Muscle layer of colon (tissue), 2 donors: ENCODE data around the gene MAN1B1.

Experiments
- H3K27ac ChIP-seq: one replicate; pipeline ENCODE4 v1.7.0; 2013; ENCODE audit warnings: low read depth, mild to moderate bottlenecking, low read length, moderate library complexity
- H3K27me3 ChIP-seq, 2 donors: one replicate each; pipeline ENCODE4 v1.7.0; 2013; ENCODE audit warnings: low read length in 2 of 2, mild to moderate bottlenecking in 2 of 2; ENCODE audit not compliant: insufficient read depth in 2 of 2, control insufficient read depth in 1 of 2
- H3K36me3 ChIP-seq: one replicate; pipeline ENCODE4 v1.7.0; 2013; ENCODE audit warnings: mild to moderate bottlenecking, low read length; ENCODE audit not compliant: insufficient read depth
- H3K4me1 ChIP-seq: one replicate; pipeline ENCODE4 v1.7.0; 2013; ENCODE audit warnings: mild to moderate bottlenecking, low read length; ENCODE audit not compliant: insufficient read depth
- H3K4me3 ChIP-seq, 2 donors: one replicate each; pipeline ENCODE4 v1.7.0; 2013; ENCODE audit warnings: low read length in 2 of 2, low read depth in 1 of 2, mild to moderate bottlenecking in 1 of 2, moderate library complexity in 1 of 2
- H3K9ac ChIP-seq: one replicate; pipeline ENCODE4 v1.7.0; 2013; ENCODE audit warnings: low read length
- H3K9me3 ChIP-seq: one replicate; pipeline ENCODE4 v1.7.0; 2013; ENCODE audit warnings: mild to moderate bottlenecking, low read length
- donor health status: abdominal sarcoma.
- donor health status: Adenocarcinoma of cecum.

Gene MAN1B1

DNA sequence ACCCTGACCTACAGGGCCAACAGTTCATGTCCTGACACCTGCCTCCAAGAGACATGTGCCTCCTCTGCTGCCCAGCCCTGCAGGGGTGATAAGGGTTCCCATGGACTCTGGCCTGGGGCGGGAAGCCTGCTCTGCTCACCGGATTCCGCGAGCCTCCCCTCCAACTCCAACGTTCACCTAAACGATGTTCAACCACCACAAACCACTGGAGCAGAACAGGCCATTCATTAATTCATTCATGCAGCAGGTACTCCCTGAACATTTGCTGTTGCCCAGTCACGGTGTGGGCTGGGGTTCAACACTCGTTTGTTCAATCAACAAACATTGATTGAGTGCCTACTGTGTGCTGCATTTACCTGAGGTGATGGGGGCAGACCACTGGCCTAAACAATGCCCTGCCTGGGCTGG is 12.8 kb upstream of the MAN1B1 start:
- Histone ChIP-seq H3K36me3 (no peaks in the 10 kb centered on the region), H3K9me3 (no peaks in the 10 kb centered on the region), H3K27ac (no peak overlapping the region), H3K9ac (no peak overlapping the region), H3K4me1 (peaks cover 8% of the 10 kb centered on the region), H3K27me3 (peaks cover 14 to 29% of the 10 kb centered on the region in 2 donors), H3K4me3 (no peak overlapping the region)

DNA sequence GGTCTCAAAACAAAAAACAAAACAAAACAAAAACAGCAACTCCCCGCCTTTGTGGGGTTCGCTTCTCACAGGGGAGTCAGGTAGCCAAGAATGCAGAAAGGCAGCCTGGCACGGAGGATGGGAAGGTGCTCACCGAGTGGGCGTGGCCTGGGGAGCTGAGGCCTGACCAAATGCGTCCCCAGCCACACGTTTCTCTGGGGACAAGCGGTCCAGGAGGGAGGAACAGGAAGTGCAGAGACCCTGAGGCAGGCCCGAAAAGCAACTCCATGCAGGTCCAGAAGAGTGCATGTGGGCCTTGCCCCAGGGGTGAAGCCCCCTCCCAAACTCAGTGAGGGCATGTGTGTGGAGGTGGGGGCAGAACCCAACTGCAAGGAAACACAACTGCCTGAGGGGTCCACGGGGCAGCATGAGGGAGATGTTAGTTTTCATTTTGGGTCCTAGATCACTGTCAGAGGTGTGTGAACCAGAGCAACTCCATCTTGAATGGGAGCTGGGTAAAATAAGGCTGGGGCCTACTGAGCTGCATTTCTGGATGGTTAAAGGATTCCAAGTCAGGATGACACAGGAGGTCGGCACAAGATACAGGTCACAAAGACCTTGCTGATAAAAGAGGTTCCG is 12.0 kb upstream of the MAN1B1 start:
- H3K36me3 ChIP-seq, result peaks cover 2% of the 10 kb centered on the region
- no peak overlapping the region for H3K4me3 ChIP-seq
- no peak overlapping the region for H3K9ac ChIP-seq
- H3K27me3 ChIP-seq, result peaks cover 7 to 29% of the 10 kb centered on the region in 2 donors
- H3K4me1 ChIP-seq, result peaks cover 8% of the 10 kb centered on the region
- H3K9me3 ChIP-seq, result no peaks in the 10 kb centered on the region
- no peak overlapping the region for H3K27ac ChIP-seq

DNA sequence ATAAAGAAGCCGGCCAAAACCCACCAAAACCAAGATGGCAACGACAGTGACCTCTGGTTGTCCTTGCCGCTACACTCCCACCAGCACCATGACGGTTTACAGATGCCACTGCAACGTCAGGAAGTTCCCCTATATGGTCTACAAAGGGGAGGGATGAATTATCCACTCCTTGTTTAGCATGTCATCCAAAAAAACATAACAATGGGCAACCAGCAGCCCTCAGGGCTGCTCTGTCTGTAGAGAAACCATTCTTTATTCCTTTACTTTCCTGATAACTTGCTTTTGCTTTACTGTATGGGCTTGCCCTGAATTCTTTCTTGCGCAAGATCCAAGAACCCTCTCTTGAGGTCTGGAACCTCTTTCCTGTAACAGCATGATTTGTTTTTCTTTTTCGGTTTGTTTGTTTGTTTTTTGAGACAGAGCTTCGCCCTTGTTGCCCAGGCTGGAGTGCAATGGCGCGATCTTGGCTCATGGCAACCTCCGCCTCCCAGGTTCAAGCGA is 11.5 kb upstream of the MAN1B1 start:
- peaks cover 7 to 32% of the 10 kb centered on the region in 2 donors for H3K27me3 ChIP-seq
- peaks cover 8% of the 10 kb centered on the region for H3K4me1 ChIP-seq
- no peaks in the 10 kb centered on the region for H3K9me3 ChIP-seq
- H3K36me3 ChIP-seq, result peaks cover 6% of the 10 kb centered on the region
- H3K9ac ChIP-seq, result no peak overlapping the region
- no peak overlapping the region for H3K27ac ChIP-seq
- no peak overlapping the region for H3K4me3 ChIP-seq

DNA sequence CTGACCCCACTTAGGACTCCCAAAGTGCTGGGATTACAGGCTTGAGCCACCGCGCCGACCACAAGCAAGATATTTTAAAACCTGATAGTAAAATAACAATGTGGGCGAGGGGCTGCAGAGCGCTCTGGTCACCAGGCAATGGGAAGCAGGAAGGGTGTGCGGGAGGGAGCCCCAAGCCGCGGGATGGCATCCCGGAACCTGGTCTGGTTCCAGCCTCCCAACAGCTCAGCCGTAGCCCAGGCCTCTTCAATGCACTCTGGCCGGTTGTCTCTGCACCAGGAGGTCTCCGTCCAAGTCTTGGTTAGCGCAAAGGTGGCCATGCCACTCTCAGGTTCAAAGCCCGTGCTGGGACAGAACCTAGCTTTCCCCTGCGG is 10.2 kb upstream of the MAN1B1 start:
- H3K4me1 ChIP-seq, result peaks cover 8% of the 10 kb centered on the region
- H3K9me3 ChIP-seq, result no peaks in the 10 kb centered on the region
- H3K27ac ChIP-seq, result no peak overlapping the region
- H3K4me3 ChIP-seq, result no peak overlapping the region
- no peak overlapping the region for H3K9ac ChIP-seq
- peaks cover 7 to 37% of the 10 kb centered on the region in 2 donors for H3K27me3 ChIP-seq
- peaks cover 6% of the 10 kb centered on the region for H3K36me3 ChIP-seq

DNA sequence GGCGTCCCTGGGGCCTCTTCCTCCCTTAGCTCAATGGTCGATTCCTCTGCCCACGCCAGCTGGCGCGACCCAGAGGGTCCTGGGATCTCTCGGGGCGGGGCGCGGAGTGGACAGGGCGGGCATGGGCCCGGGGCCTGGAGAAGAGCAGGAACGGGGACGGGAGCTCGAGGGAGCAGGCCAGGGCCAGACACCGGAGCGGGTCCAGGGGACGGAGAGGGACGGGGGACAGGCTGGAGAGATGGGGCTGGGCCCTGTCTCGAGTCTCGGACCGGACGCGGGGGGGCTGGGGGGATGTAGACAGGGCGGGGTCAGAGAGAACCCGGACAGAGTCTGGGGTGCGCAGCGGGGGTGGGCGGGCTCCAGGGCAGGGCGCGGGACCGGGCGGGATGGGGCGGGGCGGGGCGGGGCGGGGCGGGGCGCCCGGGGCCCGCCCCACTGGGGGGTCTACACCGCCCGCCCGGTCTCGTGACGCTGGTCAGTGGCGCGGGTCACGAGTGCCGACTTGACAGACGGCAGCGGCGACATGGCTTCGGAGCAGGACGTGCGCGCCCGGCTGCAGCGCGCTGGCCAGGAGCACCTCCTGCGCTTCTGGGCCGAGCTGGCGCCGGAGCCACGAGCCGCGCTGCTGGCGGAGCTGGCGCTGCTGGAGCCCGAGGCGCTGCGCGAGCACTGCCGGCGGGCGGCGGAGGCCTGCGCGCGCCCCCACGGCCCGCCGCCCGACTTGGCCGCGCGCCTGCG is 9.6 kb upstream of the MAN1B1 start, which contains the start of gene UAP1L1:
Gene UAP1L1 (plus strand): TSS at position 508 of the 738 bp plus-strand sequence. CDS start 16 bp downstream, at position 524.
- Histone ChIP-seq H3K27ac (no peak within 1 kb of the TSS), H3K4me3 (peak within 1 kb of the TSS; percentile 38 to 41), H3K9ac (no peak within 1 kb of the TSS), H3K36me3 (peaks cover 6% of the 10 kb centered on the region), H3K4me1 (peaks cover 8% of the 10 kb centered on the region), H3K9me3 (no peaks in the 10 kb centered on the region), H3K27me3 (peaks cover 7 to 37% of the 10 kb centered on the region in 2 donors)

DNA sequence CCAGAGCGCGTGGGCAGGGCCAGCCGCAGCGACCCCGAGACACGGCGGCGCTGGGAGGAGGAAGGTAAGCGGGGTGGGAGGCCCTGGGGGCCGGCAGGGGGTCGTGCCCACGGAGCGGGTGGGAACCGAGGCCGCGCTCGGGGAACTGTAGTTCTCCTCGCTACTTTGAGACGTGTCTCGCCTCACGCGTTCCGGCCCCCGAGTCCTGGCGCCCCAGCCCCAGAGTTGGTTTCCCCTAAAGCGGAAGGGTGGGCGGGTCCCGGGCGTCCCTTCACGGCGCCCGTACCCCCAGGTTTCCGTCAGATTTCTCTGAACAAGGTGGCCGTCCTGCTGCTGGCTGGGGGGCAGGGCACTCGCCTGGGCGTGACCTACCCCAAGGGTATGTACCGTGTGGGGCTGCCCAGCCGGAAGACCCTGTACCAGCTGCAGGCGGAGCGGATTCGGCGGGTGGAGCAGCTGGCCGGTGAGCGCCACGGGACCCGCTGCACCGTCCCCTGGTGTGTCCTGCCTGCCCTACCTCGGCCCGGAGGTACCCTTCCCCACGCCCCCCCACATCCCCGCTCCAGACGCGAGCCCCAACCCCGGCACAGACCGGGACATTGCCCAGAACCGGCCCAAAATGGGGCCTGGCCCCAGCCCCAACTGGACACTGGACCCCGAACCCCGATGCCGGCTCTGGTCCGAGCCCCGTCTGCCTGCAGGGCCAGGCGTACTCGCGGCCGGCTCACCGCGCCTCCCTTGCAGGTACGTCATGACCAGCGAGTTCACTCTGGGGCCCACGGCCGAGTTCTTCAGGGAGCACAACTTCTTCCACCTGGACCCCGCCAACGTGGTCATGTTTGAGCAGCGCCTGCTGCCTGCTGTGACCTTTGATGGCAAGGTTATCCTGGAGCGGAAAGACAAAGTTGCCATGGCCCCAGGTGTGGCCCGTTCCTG is 8.8 kb upstream of the MAN1B1 start:
- H3K9ac ChIP-seq, result no peak overlapping the region
- peaks cover 8% of the 10 kb centered on the region for H3K4me1 ChIP-seq
- peaks cover 6% of the 10 kb centered on the region for H3K36me3 ChIP-seq
- H3K9me3 ChIP-seq, result no peaks in the 10 kb centered on the region
- H3K27ac ChIP-seq, result no peak overlapping the region
- H3K27me3 ChIP-seq, result peaks cover 7 to 37% of the 10 kb centered on the region in 2 donors
- peak overlapping the region; percentile 38 to 41 for H3K4me3 ChIP-seq

DNA sequence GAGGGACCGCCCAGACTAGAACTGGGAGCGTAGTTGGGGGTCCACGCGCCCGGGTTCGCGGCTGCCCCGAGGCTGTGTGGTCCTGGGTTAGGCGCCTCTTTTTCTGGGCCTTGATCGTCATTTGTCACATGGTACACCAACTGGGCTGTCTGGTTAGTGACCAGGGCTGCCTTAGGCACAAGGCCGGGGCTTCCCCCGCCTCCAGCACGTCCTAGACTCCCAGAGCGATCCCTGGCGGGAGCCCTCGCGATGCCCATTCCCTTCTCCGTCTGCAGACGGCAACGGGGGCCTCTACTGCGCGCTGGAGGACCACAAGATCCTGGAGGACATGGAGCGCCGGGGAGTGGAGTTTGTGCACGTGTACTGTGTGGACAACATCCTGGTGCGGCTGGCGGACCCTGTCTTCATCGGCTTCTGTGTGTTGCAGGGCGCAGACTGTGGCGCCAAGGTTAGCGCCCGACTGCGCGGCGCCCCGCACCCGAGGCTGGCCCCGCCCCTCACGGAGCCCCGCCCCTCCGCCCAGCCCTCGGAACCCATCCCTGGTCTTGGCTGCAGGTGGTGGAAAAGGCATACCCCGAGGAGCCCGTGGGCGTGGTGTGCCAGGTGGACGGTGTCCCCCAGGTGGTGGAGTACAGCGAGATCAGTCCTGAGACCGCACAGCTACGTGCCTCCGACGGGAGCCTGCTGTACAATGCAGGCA is 7.9 kb upstream of the MAN1B1 start:
- Histone ChIP-seq H3K36me3 (peaks cover 6% of the 10 kb centered on the region), H3K4me3 (peak overlapping the region in 1 of 2 donors; percentile 41), H3K4me1 (peaks cover 8% of the 10 kb centered on the region), H3K9me3 (no peaks in the 10 kb centered on the region), H3K27ac (no peak overlapping the region), H3K27me3 (peaks cover 7 to 37% of the 10 kb centered on the region in 2 donors), H3K9ac (no peak overlapping the region)

DNA sequence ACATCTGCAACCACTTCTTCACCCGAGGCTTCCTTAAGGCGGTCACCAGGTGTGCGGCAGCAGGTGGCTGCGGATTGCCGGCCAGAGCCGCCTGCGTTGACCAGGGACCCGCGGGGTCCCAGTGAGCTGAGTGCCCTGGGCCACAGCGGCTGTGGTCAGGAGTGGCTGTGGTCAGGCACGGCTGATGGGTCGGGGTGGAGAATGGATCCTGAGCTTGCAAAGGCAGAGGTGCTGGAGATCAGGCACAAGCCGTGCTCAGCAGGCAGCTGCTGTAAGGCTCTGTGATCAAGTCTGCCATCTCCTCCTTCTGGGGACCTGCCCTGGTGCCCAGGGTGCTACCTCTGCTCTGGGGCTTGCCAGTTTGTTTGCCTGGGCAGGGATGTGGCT is 7.4 kb upstream of the MAN1B1 start:
- peaks cover 8% of the 10 kb centered on the region for H3K4me1 ChIP-seq
- H3K36me3 ChIP-seq, result peaks cover 6% of the 10 kb centered on the region
- H3K27me3 ChIP-seq, result peaks cover 7 to 37% of the 10 kb centered on the region in 2 donors
- no peak overlapping the region for H3K4me3 ChIP-seq
- no peaks in the 10 kb centered on the region for H3K9me3 ChIP-seq
- no peak overlapping the region for H3K9ac ChIP-seq
- H3K27ac ChIP-seq, result no peak overlapping the region

DNA sequence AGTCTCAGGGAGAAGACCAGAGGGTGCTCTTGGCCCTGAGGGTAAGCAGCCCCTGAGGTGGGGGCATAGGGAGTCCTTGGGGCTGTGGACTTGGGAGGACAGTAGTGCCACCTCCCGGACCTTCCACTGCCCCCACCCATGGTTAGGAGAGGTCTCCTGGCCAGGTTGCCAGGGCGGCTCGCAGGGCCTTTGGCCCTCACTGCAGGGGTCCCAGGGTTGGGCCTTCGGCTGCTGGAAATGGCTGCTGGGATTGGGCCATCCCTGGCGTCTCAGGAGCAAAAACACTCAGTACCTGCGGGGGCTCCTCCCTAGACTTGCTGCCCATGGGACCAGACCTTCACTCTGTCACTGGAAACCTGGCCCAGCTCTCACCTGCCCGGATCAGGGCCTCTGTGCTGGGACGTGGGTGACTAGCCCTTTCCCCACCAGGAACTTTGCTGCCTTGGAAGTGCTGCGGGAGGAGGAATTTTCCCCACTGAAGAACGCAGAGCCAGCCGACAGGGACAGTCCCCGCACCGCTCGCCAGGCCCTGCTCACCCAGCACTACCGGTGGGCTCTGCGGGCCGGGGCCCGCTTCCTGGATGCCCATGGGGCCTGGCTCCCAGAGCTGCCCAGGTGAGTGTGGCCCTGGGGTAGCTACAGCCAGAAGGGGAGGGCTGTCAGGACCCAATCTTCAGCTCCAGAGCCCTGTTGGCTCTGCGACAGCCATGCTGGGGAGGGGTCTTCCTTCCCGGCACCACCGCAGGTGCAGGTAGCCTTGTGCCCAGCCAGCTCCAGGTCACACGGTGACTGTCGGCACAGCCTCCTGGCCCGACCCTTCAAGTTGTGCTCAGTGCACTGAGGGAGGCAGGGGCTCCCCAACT is 6.3 kb upstream of the MAN1B1 start:
- Histone ChIP-seq H3K36me3 (peaks cover 6% of the 10 kb centered on the region), H3K9me3 (no peaks in the 10 kb centered on the region), H3K4me3 (no peak overlapping the region), H3K27ac (no peak overlapping the region), H3K27me3 (peaks cover 7 to 37% of the 10 kb centered on the region in 2 donors), H3K4me1 (peaks cover 10% of the 10 kb centered on the region), H3K9ac (no peak overlapping the region)

DNA sequence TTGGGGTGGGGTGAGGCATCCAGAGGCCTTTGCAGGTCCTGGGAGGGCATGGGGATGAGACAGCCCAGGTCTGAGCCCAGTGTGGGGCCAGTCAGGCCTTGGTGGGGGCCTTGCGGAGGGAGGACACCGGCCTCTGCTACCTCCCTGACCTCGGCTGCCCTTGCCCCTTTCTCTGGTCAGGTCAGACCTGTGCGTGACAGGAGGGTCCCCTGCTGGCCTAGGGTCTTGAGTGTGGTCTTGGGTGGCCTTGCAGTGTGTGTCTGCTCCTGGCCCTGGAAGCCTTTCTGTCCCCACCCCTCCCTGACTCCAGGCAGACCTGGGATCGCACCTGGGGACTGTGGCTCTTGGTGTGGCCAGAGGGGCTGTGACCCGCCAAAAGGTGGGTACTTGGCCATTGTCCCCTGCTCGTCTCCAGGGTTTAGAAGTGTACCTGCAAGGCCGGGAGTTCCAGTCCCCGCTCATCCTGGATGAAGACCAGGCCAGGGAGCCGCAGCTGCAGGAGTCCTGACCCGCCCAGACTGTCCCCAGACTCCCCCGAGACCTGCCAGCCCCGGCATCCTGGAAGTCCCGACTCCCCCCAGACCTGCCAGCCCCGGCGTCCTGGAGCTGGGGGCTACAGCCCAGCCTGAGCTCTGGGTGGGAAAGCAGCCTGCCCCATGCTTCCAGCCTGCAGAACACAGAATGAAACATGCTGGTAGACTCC is 4.4 kb upstream of the MAN1B1 start:
- Histone ChIP-seq H3K27ac (no peak overlapping the region), H3K4me1 (peaks cover 17% of the 10 kb centered on the region), H3K9ac (no peak overlapping the region)

More for the DNA sequence above, 4.4 kb upstream of the MAN1B1 start:
- no peaks in the 10 kb centered on the region for H3K9me3 ChIP-seq
- no peak overlapping the region for H3K4me3 ChIP-seq
- H3K27me3 ChIP-seq, result peaks cover 7 to 31% of the 10 kb centered on the region in 2 donors
- H3K36me3 ChIP-seq, result peaks cover 6% of the 10 kb centered on the region
